Measurements from ENCODE around the gene AKNAD1. TPM values are rescaled to one million over a fixed set of nuclear protein-coding genes. Genes with fewer than 3 reads are reported as not detected.

Gene AKNAD1
- total RNA-seq, 1 experiment from 2014 or later, result 0.26 TPM

DNA sequence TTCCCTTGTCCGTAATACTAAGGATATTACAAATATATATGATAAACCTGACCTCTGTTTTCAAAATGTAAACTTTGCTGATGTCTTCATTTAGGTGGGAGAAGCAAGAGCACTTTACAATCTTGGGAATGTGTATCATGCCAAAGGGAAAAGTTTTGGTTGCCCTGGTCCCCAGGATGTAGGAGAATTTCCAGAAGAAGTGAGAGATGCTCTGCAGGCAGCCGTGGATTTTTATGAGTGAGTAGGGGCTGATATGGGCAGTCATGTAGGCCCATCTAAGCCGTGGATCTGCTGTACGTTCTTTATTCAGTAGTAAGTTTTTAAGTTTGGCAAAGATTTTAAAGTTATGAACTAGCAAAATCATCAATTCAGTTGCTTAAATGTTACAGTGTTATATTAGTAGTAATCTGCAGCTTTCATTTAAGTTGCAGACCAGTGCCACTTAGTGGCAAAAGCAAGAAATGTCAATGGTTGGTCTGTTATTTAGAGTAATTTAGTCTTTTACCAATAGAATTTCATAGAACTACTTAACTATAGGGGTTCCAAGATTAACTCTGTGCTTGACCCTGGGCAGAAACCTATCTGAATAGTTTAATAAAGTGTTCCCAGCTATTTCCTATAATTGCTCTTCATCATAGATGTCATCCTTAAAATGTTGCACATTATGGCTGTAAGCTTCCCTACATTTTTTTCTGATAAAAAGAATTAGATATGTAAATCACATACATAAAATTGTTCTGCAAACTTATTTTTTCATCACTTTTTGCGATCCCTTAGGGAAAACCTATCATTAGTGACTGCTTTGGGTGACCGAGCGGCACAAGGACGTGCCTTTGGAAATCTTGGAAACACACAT is 41.2 kb upstream of the AKNAD1 start:
- CTCF ChIA-PET, result interaction anchor here (1.0 to 1.5 kb wide), 4 partner anchors 67 to 118 kb away, joined by 3 to 7 read pairs (median 3); no protein-coding TSS in a partner anchor
- ATAC-seq, result peak; percentile 82
- Histone ChIP-seq H3K4me1 (ENCODE audit: control insufficient read depth, insufficient read depth, low read length) (no peaks in the 10 kb centered on the region; the same call in 1 of the 2 replicates), H3K27ac (ENCODE audit: low read length) (no peak overlapping the region), H3K36me3 (ENCODE audit: control insufficient read depth, insufficient read depth, low read length) (peaks cover 18% of the 10 kb centered on the region; the same call in 1 of the 2 replicates), H3K4me3 (ENCODE audit: low read depth in 2 of 2, low read length in 2 of 2) (no peak overlapping the region), H3K9me3 (ENCODE audit: control insufficient read depth, insufficient read depth, low read depth, low read length) (no peaks in the 10 kb centered on the region), H3K27me3 (ENCODE audit: control insufficient read depth, insufficient read depth, low read length) (no peaks in the 10 kb centered on the region)
- TF ChIP-seq, protein P1, sequence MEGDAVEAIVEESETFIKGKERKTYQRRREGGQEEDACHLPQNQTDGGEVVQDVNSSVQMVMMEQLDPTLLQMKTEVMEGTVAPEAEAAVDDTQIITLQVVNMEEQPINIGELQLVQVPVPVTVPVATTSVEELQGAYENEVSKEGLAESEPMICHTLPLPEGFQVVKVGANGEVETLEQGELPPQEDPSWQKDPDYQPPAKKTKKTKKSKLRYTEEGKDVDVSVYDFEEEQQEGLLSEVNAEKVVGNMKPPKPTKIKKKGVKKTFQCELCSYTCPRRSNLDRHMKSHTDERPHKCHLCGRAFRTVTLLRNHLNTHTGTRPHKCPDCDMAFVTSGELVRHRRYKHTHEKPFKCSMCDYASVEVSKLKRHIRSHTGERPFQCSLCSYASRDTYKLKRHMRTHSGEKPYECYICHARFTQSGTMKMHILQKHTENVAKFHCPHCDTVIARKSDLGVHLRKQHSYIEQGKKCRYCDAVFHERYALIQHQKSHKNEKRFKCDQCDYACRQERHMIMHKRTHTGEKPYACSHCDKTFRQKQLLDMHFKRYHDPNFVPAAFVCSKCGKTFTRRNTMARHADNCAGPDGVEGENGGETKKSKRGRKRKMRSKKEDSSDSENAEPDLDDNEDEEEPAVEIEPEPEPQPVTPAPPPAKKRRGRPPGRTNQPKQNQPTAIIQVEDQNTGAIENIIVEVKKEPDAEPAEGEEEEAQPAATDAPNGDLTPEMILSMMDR (IDR thresholded peaks at IDR 0.05), result peak; percentile 63
- no peak for TF ChIP-seq POLR2AphosphoS5 (IDR thresholded peaks at IDR 0.05; ENCODE audit: low read depth, low read length)
- intact Hi-C loops (cut with micrococcal nuclease; ENCODE audit: unreplicated experiment) (loop anchor here (1.0 kb wide), 1 partner anchor 70 kb away; no protein-coding TSS in a partner anchor), in situ Hi-C loops (cut with HindIII; ENCODE audit: low pct_unique_long_range_greater_than_20kb, low sequenced_read_pairs) (no loop called here)
- no peak for DNase-seq (ENCODE audit: low read depth, low spot score)
- no TSS peak for BruUV-seq (replicated peaks)
- POLR2A ChIA-PET, result no interaction called here

DNA sequence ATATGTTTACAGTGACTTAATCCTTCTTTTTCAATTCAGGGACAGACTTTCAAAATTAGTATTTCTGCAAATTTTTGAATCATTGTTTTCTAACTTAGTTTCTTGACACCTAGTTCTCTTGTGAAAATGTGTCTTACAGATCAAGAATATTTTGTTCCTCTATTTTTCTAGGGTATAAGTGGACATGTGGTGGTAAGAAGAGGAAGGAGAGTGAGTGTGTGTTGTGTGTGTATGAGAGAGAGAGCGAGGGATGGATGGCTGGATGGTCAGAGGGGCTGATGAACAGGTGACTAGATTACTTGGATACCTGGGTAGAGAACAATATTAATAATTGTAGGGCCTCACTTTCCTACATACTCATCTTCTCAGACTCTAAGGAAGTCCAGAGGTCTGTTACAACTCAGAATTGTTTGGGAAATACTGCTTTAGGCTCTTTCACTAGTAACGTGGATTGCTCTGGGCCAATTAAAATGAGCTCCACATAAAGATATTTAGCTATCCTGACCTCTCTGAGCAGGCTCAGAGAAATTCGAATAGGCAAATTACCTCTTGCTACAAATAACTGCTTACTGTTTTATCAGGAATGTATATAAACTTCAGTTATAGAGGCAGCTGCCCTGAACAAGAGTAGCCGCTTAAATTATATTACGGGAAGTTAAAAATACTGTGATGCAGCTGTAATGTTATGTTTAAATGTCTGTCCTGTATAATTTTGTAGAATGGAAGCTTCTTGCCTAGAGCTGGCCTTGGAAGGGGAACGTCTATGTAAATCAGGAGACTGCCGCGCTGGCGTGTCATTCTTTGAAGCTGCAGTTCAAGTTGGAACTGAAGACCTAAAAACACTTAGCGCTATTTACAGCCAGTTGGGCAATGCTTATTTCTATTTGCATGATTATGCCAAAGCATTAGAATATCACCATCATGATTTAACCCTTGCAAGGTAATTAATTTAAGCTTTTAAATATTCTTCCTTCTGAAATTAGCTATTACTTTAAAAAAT is 39.6 kb upstream of the AKNAD1 start:
- Histone ChIP-seq H3K9me3 (ENCODE audit: control insufficient read depth, insufficient read depth, low read depth, low read length) (no peaks in the 10 kb centered on the region), H3K4me1 (ENCODE audit: control insufficient read depth, insufficient read depth, low read length) (no peaks in the 10 kb centered on the region; the same call in 1 of the 2 replicates), H3K27ac (ENCODE audit: low read length) (no peak overlapping the region), H3K36me3 (ENCODE audit: control insufficient read depth, insufficient read depth, low read length) (peaks cover 11% of the 10 kb centered on the region; the same call in 1 of the 2 replicates), H3K27me3 (ENCODE audit: control insufficient read depth, insufficient read depth, low read length) (no peaks in the 10 kb centered on the region), H3K4me3 (ENCODE audit: low read depth in 2 of 2, low read length in 2 of 2) (no peak overlapping the region)
- no TSS peak for BruUV-seq (replicated peaks)
- no peak for DNase-seq (ENCODE audit: low read depth, low spot score)
- in situ Hi-C loops (cut with HindIII; ENCODE audit: low pct_unique_long_range_greater_than_20kb, low sequenced_read_pairs), result no loop called here
- ATAC-seq, result peak; percentile 38; the same call in 1 of the 2 replicates
- TF ChIP-seq, protein P1 (IDR thresholded peaks at IDR 0.05), result no peak
- TF ChIP-seq POLR2AphosphoS5 (IDR thresholded peaks at IDR 0.05; ENCODE audit: low read depth, low read length) (no peak), SIN3A (IDR thresholded peaks at IDR 0.05; ENCODE audit: borderline replicate concordance, insufficient read depth, low read depth, low read length) (no peak), TCF7L2 (IDR thresholded peaks at IDR 0.05; ENCODE audit: low read depth, low read length) (no peak)
- TF ChIP-seq, protein P2, sequence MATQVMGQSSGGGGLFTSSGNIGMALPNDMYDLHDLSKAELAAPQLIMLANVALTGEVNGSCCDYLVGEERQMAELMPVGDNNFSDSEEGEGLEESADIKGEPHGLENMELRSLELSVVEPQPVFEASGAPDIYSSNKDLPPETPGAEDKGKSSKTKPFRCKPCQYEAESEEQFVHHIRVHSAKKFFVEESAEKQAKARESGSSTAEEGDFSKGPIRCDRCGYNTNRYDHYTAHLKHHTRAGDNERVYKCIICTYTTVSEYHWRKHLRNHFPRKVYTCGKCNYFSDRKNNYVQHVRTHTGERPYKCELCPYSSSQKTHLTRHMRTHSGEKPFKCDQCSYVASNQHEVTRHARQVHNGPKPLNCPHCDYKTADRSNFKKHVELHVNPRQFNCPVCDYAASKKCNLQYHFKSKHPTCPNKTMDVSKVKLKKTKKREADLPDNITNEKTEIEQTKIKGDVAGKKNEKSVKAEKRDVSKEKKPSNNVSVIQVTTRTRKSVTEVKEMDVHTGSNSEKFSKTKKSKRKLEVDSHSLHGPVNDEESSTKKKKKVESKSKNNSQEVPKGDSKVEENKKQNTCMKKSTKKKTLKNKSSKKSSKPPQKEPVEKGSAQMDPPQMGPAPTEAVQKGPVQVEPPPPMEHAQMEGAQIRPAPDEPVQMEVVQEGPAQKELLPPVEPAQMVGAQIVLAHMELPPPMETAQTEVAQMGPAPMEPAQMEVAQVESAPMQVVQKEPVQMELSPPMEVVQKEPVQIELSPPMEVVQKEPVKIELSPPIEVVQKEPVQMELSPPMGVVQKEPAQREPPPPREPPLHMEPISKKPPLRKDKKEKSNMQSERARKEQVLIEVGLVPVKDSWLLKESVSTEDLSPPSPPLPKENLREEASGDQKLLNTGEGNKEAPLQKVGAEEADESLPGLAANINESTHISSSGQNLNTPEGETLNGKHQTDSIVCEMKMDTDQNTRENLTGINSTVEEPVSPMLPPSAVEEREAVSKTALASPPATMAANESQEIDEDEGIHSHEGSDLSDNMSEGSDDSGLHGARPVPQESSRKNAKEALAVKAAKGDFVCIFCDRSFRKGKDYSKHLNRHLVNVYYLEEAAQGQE (IDR thresholded peaks at IDR 0.05; ENCODE audit: insufficient read depth in 1 of 2, low read depth in 2 of 2, low read length in 1 of 2), result no peak
- intact Hi-C loops (cut with micrococcal nuclease; ENCODE audit: unreplicated experiment), result no loop called here
- CTCF ChIA-PET, result interaction anchor here (0.6 to 1.1 kb wide), 3 partner anchors 67 to 156 kb away, joined by 3 to 4 read pairs (median 4); no protein-coding TSS in a partner anchor
- POLR2A ChIA-PET, result no interaction called here

Measured in Panc1 (cell line).